Activated gamma-delta T cell treated with anti-CD3 and anti-CD28 coated beads, Interleukin-2, amount 50 U/mL, for 16 hours (primary cell): ENCODE measurements around the gene SLC45A2.
"Not testable (repeated sequence)": the region's sequence is repeated elsewhere in the genome, so short reads cannot be mapped to it uniquely, and the experiment has no call there.

Experiments
- DNase-seq: peaks from one replicate; pipeline ENCODE4 v3.0.0-alpha.2; 2020; ENCODE audit warnings: low read depth

Gene SLC45A2

DNA sequence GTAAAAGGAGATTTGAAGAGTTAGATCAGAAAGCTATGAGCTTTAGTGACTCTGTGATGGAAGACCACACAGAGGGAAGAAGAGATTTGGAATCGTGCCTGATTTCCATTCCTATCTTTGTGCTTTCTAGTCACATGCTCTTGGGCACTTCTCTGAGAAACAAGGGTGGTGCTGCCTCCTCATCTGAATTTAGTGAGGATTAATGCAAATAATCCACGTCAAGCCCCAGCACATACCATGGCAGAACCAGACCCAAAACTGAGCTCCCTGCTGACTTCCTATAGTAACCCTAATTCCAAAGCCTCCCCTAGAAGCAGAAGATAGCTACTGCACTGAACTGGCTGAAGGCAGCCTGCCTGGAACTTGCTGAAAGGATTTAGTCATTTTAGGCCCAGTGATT is 17.7 kb downstream of the SLC45A2 start:
- DNase-seq: no peak

DNA sequence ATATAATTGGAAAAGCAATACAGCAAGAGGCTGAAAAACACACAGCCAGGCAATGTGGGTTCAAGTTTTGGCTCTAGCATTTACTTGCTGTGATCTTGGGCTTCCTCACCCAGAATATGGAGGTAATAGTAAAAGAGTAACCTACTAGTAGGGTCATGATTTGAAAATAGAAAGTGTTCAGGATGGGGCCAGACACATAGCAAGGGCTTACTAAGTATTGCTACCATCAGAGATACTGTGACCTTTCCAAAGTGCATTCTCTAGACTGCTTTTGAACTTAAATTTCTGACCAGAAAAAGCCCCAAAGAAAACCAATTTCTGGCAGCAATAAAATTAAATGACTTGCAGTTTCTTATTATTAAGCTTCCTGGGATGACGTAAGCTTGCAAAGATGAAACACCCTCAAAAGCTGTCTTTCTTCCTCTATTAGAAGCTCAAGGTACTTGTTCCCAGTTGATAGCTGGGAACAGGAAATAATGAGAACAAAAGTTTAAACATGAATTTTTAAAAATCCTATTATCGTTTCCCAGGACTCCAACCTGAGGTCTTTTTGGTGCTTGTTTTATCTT is 20.3 kb downstream of the SLC45A2 start:
- no peak for DNase-seq

DNA sequence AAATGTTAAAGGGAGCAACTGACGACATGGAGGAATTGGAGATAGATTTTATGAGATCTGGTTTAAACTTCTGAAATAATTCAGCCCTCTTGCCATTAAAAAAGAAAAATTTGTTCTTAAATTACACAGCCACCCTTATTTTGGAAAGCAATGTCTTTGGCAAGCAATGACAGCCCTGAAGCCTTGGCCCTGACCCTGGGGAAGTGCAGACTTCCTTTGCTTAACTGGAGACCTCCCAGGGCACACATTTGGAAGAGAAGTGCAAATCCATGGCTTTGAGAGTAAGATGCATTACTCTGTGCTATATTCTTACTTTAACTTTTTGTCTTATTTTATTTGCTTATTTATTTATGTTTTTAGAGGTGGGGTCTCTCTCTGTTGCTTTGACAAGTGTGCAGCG is 26.3 kb downstream of the SLC45A2 start:
- no peak for DNase-seq

DNA sequence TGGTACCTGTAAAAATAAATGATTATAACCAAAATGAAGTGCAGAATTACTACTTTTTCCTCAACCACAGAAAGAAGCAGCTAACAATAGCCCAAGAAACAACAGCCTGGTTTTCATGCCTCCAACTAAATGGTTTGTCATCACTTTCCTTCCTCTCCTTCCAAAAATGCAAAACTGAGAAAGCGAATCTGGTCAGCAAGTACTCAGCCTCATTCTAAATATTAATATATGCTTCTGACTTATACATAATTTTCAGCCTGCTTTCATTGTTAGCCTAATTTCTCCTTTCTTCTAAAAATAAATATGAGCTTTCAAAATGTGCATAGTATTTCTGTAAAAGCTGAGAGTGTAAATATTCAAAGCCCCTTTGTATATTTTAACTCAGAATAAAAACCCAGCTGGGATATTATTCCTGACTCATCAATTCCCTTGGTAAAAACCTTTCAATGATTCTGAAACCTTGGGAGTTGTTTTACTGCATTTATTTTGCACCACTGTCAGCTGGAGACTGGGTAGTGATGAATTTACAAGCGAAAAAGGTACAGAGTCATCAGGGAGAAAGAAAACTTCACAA is 26.8 kb downstream of the SLC45A2 start:
- no peak for DNase-seq

DNA sequence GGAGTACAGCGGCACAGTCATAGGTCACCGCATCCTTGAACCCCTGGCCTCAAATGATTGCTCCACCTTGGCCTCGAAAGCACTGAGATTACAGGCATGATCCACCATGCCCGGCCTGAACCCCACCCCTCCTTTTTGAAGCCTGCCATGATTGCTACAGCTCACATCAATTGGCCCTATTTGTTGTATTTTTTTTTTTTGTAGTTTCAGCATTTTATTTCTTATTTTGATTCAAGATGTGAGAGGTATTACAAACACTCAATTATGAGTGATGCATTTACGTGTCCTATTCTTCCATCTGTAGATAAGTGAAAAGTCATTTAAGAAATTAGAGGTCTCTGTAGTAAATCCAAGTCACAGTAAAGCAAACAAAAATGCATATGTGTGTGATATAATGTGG is 32.3 kb downstream of the SLC45A2 start:
- DNase-seq: not testable (repeated sequence)

DNA sequence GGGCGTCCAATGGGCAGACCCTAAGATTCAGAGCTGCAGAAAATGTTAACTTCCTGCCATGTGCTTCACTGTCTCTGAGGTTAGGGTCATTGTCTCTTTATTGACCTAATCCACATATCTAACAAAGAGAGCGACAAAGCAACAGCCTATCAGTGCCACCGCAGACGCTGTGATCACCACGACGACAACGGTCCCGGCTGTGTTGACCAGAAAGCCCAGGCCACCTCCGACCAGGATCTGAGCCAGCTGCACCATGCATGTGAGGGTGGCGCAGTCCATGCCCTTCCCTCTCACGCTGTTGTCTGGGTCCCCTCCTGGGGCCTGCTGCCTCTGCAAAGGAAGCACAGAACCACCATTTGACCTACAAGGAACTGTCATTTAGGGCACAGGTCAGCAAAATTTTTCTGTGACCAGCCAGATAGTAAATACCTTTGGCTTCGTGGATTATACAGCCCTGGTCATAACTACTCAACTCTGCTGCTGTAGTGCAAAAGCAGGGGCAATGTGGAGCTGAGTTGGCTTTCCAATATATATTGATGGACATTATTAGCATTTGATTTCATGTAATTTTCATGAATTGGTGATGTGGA is 39.9 kb downstream of the SLC45A2 start:
- DNase-seq: no peak

DNA sequence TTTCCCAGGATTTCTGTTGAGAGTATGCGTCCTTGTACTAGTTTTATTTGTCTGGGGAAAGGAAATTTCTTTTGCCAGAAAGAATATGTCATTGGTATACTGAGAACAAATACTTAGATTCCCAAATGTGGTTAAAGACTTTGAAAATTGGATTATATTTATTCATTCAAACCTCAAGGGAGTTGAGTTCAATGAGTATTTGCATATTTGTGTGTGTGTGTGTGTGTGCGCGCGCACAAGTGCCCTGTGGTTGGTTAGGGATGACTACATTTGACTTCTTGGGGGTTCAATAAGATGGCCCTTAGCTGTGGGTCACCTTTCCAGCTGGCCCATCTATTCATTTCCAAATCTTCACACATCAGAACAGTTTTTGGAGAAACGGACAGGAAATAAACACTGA is 43.4 kb downstream of the SLC45A2 start:
- no peak for DNase-seq

- no peak for DNase-seq
These were observed 44.8 kb downstream of the SLC45A2 start for GRCh38 chr5:33939556-33940262.

DNA sequence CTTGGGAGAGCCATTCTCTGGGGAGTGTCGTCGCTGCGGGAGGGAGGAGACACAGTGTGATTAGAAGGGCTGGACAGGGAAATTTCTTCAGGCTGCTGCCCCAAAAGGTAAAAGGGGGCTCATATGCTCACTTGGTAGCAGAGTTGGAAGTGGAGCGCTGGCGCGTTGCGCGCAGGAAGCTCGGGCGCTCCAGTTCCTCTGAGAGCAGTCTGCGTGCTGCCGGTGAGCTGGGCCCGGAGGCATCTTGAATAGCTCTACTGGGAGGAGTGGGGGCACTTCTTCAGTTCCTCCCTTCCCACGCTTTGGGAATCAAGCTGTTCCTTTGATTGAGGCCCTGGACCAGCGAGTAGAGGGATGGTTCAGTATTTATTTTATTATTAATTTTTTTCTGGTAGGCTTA is 45.6 kb downstream of the SLC45A2 start:
- DNase-seq: no peak

DNA sequence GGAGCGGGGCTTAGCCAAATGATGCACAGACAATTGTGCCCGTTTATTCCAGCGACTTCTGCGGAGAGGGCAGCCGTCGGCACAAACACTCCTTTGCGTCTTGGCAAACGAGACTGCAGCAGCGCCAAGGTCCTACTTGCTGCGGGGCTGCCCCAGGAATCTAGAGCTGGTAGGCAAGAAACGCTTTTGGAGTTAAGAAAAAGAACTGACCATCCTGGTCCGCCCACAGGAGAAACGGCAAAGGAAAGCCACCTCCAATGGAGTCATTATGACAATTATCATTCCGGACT is 46.0 kb downstream of the SLC45A2 start:
- DNase-seq: no peak

DNA sequence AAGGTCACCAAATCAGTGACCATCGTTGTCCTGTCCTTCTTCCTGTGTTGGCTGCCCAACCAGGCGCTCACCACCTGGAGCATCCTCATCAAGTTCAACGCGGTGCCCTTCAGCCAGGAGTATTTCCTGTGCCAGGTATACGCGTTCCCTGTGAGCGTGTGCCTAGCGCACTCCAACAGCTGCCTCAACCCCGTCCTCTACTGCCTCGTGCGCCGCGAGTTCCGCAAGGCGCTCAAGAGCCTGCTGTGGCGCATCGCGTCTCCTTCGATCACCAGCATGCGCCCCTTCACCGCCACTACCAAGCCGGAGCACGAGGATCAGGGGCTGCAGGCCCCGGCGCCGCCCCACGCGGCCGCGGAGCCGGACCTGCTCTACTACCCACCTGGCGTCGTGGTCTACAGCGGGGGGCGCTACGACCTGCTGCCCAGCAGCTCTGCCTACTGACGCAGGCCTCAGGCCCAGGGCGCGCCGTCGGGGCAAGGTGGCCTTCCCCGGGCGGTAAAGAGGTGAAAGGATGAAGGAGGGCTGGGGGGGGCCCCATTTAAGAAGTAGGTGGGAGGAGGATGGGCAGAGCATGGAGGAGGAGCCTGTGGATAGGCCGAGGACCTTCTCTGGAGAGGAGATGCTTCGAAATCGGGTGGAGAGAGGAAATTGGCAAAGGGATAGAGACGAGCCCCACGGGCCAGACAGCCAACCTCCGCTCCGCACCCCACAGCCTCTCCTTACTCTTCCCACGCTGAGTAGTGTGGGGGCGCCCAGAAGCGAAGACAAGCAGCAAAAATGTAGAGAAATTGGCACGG is 46.6 kb downstream of the SLC45A2 start:
- no peak for DNase-seq

- DNase-seq: no peak
These were observed 47.3 kb downstream of the SLC45A2 start for GRCh38 chr5:33937017-33937706.

GRCh38 chr5:33936381-33937016 is 48.0 kb downstream of the SLC45A2 start, which contains the start of gene RXFP3:
RXFP3 (plus strand) TSS chr5:33936386; CDS start chr5:33936741, 355 bp downstream.
- no peak for DNase-seq

DNA sequence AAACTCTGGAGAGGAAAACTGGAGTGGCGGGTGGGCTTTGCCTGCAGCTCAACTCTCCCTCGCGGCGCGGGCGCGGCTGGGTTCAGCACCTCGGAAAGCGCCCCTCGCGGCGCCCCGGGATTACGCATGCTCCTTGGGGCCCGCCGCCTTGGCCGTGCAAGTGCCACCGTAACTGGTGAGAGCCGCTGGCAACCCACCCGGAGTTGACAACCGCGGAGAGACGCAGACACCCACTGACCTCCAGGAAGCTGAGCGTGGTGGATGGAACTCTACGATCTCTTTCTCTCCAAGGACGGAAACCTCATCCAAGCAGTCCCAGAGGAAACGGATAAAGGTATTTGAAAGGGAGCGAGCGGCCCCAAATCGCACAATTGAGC is 48.5 kb downstream of the SLC45A2 start:
- DNase-seq: no peak

- DNase-seq: no peak
These were observed 50.3 kb downstream of the SLC45A2 start for GRCh38 chr5:33934176-33934575.

DNA sequence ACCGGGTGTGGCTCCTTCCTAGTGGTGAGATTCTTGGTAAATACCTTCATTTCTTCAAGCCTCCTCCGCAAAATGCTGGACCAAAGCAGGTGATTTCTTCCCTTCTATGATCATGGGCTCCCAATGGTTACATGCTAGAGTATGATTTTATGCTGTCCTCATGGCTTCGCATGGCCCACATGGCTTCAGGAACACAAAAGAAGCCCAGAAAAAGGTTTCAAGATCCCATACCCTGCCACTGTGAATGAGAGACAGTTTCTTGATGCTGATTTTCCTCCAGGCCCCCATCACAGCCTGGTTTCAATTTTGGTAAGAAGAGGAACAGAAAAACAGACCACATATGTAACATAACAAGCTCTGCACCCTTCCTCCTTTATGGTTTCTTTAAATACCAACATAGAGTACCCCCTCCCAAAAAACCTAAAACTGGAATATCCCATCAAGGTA is 50.7 kb downstream of the SLC45A2 start:
- DNase-seq: no peak

DNA sequence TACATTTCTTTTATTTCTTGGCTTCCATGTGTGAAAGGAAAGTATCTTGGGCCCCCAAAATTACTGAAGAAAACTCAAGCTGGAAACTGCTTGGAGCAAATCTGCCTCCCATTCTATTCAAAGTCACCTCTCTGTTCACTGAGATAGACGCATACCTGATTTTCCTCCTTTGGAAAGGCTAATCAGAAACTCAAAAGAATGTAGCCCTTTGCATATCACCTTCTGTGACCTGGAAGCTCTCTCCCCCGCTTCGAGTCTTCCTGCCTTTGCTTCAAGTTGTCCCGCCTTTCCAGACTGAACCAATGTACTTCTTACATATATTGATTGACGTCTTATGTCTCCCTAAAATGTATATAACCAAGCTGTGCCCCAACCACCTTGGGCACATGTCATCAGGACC is 53.4 kb downstream of the SLC45A2 start:
- no peak for DNase-seq

GRCh38 chr5:33929925-33930690 is 54.4 kb downstream of the SLC45A2 start:
- no peak for DNase-seq

GRCh38 chr5:33928283-33928682 is 56.2 kb downstream of the SLC45A2 start:
- DNase-seq: no peak

GRCh38 chr5:33927685-33928084 is 56.8 kb downstream of the SLC45A2 start:
- no peak for DNase-seq

- no peak for DNase-seq
These were observed 59.2 kb downstream of the SLC45A2 start for GRCh38 chr5:33925278-33925677.
